Spleen (tissue), 7 donors: ENCODE data around the gene NFATC2.

Source experiments
- POLR2AphosphoS5 ChIP-seq, 3 donors: sonication (generic); formaldehyde crosslinking; IDR thresholded peaks; one replicate each; pipeline ENCODE4 v1.5.1; 2017; ENCODE audit warnings: antibody characterized with exemption in 3 of 3
- TF ChIP-seq, protein P1 (sequence below), 11 experiments: fragments of 200-600 bp in 7 of 11; fragments of 450-650 bp in 4 of 11; sonication (generic) in 4 of 11; IDR thresholded peaks in 8 of 11; conservative IDR thresholded peaks in 3 of 11; 1 replicate in 7 of 11; 2 replicates in 4 of 11; pipeline versions ENCODE4 v1.4.0 to v1.8.0; 2016 to 2021; ENCODE audit warnings: antibody characterized with exemption in 11 of 11, inconsistent platforms in 4 of 11, mild to moderate bottlenecking in 1 of 11
- donor health status: DM: no; HTN: no; CAD: no; lungs with moderate emphysema.
- donor health status: DM: no; HTN: no; CAD: no.
- donor health status: DM: no; HTN: no; CAD: no.

DNA sequence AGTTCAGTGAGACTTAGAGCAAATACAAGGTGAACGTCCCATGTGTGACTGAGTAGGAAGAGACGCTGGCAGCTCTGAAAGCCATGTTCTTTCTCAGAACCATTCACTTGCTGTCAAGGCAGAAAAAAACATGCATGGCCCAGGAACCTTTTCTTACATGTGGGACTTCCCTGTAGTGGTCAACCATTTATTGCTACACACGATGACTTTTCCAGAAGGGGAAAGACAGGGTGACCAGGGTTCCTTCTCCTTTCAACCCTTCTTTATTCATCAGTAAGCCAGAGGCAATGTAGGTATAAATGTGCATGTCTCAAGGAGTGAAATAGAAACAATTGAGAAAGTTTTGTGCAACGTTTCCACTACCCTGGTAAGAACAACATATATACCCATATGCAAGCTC, 189.0 kb downstream of the NFATC2 start:
- no peak for TF ChIP-seq POLR2AphosphoS5 (IDR thresholded peaks at IDR 0.05)
- TF ChIP-seq, protein P1, sequence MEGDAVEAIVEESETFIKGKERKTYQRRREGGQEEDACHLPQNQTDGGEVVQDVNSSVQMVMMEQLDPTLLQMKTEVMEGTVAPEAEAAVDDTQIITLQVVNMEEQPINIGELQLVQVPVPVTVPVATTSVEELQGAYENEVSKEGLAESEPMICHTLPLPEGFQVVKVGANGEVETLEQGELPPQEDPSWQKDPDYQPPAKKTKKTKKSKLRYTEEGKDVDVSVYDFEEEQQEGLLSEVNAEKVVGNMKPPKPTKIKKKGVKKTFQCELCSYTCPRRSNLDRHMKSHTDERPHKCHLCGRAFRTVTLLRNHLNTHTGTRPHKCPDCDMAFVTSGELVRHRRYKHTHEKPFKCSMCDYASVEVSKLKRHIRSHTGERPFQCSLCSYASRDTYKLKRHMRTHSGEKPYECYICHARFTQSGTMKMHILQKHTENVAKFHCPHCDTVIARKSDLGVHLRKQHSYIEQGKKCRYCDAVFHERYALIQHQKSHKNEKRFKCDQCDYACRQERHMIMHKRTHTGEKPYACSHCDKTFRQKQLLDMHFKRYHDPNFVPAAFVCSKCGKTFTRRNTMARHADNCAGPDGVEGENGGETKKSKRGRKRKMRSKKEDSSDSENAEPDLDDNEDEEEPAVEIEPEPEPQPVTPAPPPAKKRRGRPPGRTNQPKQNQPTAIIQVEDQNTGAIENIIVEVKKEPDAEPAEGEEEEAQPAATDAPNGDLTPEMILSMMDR (IDR thresholded peaks at IDR 0.05 in 8 of 11, conservative IDR thresholded peaks at IDR 0.05 in 3 of 11) = no peak
